HG02840 (cell line): ENCODE measurements around the gene KIRREL3.

Source experiments
- ATAC-seq: cut with Tn5 transposase; IDR thresholded peaks from one replicate; pipeline ENCODE4 v1.9.1; 2021; ENCODE audit warnings: mild to moderate bottlenecking, moderate library complexity, moderate number of reproducible peaks; ENCODE audit not compliant: unreplicated experiment, low FRiP score

Gene KIRREL3

DNA sequence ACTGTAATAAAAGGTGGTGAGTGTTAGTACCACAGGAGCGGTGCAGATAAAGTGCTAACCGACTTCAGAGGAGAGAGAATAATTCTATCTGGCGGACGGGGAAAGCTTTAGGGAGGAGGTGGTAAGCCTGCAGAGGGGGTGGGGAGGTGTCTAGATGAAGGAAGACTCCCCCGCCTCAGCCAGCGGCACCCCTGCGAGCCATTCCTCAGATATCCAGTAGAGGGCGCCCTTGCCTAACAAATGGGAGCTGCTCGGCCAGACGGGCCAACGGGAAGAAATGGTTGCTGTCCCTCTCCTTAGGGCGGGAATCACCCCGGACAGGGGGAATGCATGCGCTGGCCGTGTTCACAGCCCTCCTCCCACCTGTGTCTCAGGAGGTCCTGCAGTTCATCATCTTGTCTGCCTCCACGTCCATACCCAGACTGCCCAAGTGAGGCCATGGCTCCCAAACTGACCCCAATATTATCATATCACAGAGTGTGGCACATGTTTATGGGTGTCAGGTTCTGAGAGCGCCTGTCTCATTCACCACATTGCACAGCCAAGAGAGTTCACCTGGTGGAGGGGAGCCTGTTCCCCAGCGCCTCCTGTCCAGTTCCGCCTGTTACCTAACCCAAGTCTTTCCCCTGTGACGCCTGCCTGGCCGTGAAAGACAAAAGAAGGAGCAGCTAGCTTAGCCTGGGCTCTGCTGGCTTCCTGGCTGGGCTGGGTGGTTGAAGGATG lies 559.6 kb downstream of the KIRREL3 start:
- peak; percentile 68 for ATAC-seq

DNA sequence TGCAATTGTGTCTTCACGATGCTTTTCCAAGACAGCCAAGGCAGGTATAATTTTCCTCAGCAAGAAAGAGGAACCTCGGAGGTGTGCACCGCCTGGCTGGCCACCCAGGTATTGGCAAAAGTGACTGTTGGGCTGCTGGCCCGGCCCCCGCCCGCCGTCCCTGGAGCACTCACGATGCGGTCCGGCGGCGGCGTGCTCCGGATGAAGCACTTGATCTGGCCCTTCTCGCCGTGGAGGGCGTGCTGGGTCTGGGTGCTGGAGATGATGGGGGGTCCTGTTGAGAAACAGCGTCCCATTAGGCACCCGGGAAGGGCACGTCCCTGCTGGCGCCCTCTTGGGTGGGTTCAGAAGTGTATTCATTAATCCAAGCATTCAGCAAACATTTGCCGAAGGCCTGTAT lies 560.3 kb downstream of the KIRREL3 start:
- ATAC-seq = no peak

DNA sequence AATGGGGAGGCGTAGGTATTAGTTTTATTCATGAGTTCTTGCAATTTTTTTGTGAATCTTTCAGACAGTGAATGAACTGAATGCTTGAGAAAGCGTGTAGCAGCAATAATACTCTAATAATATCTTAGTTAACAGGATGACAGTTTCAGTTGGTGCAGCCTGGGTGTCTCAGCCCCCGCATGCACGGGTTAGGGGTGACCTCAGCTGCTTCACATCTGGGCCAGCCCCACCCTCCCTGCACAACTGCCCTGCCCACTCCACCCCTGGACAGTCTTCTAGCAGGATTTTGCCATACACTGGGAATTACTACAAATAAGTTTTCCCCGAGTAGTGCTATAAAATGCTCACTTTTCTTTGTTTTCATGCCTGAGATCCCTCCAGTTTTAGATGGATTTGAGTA lies 561.9 kb downstream of the KIRREL3 start:
- ATAC-seq = no peak

DNA sequence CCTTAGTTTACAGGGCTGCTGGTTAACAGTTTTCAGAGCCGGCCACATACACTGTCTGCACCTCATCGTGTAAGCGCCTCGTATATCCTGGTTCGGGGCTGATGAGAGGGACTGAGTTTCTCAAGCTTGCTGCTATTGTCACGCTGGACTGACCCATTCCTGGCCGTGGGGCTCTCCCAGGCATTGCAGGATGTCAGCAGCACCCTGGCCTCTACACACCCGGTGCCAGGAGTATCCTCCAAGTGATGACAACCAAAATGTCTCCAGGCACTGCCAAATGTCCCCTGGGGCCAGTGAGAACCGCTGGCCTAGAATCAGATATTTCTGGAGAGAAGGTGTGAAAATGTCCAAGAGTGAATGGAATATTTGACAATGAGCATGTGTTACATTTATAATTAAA lies 562.3 kb downstream of the KIRREL3 start:
- no peak for ATAC-seq

DNA sequence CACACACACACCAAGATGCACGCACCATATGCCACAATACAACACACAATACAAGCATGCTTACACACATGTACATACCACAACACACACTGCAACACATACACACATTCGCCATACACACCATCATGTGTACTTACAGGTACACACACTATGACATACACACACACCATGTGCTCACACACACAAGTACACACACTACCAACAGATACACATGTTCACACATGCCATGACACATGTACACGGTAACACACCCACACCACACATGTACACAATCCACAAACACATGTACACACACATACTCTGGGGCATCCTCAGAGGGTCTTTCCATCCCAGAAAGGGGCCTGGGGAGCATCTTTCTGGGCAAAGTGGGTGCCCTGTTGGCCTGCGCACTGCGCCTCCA lies 562.8 kb downstream of the KIRREL3 start:
- no peak for ATAC-seq

DNA sequence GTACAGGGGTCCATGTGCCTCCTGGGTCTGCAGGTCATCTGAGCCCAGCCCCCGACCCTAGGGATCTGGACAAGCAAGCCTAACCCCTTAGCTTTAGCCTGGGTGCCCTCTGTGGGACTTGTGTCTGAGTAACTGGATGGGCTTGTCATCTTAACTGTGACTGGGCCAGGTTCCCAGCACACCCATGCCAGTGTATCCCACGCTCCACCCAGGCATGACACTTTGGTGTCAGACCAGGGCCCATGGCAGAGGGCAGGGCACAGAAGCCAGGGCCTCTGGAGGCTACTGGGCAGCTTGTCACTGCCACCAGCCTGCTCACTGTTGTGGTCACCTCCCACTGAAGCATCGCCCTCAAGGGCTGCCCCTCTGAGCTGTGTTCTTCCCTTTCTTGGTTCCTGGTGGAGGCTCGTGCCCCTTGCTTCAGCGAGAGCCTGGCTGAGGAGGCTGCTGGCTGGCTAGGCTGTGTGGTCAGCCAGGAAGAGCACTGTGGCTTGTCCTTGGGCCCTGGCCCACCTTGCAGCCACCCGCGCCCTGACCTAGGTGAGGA lies 564.3 kb downstream of the KIRREL3 start:
- ATAC-seq = no peak

DNA sequence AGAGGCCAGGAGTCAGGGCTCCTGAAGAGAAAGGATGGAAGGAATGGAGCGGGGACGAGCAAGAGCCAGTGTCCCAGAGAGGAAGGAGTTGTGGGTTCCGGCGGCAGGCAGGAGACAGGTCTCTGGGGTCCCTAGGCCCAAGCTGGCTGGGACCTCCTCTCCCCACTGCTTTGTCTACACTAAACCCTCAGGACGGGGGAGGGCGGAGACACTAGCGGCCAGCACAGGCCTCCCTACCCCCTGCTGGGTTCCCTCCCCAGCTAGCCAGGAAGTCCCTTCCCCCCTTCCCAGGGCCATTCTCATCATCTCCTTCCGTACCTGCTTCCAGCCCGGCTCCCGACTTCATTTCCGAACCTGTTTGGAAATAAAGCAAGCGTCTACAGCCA lies 565.6 kb downstream of the KIRREL3 start:
- no peak for ATAC-seq

DNA sequence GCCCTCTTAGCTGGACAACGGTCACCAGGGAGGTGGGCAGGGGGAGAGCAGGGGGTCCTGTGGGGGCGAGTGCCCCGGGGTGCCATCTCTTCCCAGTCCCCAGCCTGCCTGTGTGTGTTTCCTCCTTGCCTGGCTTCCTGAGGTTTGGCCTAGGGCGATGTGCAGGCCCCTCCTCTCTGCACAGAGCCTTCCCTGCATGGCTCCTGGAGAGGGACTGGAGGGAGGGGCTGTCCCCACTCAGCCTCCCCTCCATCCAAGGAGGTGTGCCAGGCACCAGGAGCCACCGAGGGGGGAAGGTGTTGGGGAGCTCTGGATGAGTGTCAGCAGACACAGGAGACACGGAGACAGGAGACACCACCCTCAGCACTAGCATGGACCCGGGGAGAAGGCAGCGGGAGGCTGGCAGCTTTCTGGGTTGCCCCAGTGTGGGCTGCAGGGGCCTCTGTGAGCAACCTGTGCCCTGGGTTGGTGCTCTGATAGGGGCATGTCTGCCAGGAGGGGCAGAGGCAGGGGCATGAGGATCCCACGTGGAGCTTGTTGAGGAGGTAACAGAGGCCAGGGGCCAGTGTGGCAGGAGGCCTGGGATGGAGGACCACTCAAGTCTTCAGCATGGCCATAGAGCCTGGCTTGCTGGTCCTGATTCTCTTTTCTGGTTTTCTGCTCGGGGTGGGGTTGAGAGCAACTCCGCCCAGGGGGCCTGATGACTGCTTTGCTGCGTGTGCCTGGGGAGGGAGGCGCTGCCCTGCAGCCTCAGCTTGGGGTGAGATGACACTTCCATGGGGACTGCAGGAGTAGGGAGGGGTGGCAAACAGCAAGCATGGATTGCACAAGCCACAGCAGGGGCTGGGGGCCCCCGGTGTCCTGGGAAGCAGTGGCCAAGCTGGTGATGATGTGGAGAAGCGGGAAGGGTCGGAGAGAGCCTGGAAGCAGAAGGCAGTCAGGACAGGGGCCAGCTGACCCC lies 566.3 kb downstream of the KIRREL3 start:
- ATAC-seq = no peak

DNA sequence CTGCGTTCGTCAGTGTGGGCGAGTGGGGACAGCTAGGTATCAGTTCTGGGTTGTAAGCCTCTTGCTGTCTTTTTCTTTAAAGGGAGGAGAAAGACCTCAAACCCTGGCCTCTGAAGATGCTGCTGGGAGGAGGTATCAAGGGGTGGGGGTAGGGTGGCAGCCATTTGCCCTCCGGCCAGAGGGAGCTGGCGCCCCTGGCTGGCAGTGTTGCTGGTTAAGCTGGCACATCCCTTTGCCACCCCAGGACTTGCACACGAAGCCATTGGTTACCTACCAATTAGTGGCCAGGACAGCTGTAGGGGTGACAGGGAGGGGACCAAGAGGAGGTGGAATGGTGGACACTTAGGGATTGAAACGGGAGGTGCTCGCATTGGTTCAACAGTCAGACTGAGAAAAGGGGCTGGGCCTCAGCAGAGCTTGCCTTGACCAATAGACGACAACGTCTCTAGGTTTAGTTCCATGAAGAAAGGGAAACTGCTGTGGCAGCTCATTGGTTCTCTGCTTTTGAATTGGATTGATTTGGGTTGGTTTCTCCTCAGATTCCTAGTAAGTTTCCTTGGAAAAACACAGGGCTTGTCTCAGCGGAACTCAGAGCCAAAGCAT lies 567.2 kb downstream of the KIRREL3 start:
- ATAC-seq = no peak

DNA sequence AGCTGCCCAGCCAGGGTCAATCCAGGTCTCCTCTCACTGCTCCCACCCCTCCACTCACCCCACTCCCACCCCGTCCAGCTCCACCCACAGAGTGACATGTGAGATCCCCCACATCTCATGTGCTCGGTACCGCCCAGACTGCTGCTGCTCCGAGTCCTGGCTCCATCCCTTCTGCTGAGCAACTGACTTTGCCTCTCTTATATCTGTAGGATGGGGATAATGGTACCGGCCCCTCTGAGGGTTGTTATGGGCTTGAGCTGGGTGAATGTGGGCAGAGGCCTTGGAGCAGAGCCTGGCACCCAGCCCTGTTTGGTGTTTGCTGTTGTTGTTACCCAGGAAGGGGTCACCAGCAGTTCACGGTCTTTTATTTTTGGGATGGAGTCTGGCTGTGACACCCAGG lies 568.0 kb downstream of the KIRREL3 start:
- no peak for ATAC-seq

DNA sequence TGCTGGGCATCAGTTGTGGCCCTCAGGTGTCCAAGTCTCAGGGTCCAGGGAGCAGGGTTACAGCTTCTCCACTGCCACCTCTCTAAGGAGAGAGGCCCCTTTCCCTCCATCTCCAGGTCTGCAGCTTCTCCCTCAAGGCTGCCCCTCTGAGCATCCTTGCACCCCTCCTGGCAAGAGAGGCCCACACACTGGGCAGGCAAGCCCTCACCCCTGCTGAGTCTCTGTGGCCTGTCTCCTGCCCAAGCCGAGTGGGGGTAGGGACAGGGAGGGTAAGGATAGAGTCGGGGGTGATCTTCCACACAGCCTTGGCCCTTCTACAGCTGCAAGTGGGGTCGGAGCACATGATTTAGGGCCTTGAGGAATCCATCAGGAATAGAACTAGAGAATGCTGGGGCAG lies 568.5 kb downstream of the KIRREL3 start:
- ATAC-seq = no peak

DNA sequence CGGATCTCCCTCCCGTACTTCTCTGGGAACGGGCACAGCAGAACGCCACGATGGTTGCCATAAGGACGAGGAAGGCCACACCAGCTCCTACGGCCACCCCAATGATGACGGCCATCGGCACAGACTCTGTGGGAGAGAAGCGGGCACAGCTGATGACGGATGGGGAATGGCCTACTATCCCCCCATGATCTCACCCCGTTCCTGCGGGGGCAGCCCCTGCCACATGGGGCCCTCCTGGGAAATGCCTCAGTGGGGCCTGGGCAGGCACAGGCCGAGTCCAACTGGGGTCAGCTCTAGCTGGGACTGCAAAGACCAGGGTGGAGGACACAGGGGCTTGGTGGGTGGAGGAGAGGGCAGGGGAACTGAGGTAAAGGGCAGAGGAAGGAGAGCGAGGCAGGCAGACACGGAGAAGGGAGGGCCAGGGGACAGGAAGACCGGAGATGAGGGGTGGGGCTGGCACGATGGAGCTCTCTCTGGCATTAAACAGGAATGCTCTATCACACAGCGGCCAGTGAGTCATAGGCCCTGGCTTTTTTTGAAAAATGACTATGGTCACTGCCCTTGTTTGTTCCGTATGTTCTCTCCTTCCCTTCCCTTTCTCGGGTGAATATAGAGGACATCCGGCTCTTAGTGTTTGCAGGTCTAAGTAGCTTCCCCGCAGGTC lies 569.0 kb downstream of the KIRREL3 start:
- no peak for ATAC-seq

DNA sequence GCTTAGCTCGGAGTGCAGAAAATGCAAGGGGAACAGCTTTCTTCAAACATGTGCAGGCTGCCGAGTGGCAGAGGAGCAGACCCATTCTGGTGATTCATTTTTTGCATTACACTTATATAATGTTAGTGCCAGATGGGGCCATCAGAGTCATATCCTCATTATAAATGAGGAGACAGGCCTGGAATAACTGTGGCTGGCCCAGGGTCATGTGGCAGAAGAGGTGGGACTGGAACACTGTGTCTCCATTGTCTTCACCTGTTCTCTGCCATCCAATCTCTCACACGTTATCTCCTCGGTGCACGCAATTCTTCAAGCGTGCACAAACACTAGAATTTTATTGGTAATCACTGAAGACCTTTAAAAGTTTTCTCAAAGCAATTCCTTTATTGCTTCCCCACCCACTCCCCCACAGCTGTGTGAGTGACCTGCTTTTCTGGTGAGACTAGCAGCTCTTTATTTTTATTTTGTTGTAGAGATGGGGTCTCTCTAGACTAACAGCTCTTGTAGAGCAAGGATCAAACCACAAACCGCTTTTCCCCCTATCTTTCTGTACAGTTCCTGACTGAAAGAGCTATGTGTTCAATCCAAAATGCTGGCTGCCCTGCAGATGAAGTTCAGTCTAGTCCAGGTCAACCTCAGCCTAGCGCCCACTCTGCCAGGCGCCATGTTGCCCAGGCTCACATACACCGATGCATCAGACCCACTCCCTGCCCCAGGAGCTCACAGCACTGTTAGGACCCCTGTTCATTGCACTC lies 569.8 kb downstream of the KIRREL3 start:
- no peak for ATAC-seq

DNA sequence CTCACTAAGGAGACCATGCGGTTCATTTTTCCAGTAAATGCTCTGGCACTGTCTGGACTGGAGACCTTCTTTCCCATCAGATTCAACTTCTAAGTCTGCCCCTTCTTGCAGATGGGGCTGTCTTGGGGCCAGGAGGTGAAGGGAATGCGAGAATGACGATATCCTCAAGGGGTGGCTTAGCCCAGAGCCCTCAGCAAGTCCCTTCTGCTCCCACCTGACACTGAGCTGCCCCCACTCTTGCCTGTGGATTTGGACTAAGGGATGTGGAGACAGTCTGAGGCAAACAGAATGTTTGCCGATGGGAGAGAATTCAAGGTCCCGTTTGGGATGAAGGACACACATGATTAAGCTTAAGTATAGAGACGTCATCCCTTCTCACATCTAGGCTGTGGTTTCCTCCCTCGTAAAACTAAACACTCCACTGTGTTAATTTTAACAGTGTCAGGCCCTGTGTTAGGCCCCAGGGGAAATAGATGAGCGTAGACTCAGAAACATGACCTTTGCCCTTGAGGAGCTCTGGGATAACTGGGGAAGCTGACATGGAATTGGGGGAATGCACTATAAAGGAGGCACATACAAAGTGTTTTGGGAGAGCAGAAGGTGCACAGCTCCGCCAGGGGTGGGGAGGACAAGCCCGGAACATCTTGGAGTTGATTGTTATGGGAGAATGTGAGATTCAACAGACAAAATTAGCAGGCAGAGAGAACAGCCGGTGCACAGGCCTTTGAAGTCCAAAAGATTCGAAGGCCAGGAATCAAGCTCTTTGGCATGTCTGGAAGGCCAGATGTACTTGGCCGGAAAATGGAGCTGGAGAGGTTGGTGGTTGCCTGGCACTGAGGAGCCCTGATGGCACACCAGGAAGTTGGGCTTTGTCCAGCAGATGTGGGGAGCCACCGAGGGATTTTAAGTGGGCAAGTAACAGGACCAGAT lies 573.5 kb downstream of the KIRREL3 start:
- no peak for ATAC-seq

DNA sequence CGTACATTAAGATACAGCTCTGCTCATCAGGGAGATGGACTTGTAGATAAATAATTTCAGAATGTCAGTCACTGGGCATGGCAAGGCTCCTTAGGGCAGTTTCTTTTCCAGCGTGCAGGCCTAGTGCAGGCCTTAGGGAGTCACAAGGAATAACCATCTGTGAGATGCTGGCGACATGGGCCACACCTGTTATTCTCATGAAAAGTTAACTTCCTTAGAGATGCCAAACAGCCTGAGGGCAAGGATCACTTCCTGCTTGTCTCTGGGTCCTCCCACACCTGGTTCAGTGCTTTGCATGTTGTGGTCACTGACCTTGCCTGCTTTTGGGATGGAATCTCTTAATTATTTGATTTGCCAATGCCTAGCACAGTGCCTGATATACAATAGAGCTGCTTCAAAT lies 574.5 kb downstream of the KIRREL3 start:
- no peak for ATAC-seq

DNA sequence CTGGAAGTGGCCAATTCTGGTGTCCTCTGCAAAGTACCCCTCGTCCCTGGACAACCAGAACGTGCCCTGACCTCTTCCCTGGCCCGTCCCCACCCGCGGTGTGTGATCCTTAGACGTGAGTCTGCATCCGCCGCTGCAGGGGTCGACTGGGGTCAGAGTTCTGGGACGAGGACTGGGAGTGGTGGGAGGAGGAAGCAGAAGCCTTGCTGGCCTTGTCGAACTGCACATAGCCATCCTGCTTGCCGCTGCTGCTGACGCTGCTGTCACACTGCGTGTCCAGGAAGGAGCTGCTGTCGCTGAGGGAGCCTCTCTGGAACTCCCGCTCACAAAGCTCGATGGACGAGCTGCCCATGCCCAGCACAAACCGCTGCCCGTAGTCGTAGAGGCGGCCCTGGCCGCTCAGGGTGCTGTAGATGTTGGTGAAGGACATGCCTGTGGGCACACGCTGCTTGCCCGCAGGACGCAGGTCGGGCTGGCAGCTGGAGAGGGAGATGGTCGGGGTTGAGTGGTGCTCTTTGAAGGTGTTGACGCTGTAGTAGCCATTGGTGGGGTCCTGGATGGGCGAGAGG lies 576.0 kb downstream of the KIRREL3 start:
- ATAC-seq = no peak

DNA sequence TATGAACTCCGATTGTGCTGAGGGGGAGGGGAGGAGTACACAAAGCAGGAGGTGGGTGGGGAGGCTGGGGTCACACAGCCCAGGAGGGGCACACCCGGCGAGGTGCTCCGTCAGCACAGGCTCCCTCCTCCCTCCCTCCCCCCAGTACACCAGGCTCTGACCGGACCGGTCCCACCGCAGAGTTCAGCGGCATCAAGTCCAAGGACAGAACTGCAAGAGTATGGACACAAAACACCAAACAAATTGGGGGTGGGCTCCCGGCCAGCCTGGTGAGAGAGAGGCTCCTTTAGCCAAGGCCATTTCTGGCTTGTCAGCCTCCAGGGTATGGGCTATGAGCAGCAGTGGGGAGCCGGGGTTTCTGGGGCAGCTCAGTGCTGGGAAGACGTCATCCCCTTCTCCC lies 576.8 kb downstream of the KIRREL3 start:
- no peak for ATAC-seq

DNA sequence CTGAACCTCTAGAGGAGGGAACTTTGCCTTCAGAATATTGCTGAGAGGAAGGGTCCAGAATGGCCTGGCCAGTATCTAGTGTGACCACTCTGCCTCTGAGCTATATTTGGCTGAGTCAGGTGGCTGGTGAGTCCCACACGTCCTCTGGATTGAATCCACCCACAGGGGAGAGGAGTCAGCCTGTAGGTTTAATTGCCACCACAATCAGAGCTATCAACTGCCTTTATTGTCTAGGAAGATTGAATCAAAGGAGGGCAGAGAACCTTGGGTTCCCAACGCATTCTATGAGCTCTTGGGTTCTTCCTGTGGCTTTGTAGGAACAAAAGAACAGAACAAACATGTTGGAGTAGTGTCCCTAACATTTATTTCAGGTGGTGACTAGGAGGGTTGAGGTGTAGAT lies 577.4 kb downstream of the KIRREL3 start:
- ATAC-seq = no peak
